ENCODE data around the gene TMEM121.
"Not testable (repeated sequence)": the region's sequence is repeated elsewhere in the genome, so short reads cannot be mapped to it uniquely, and the experiment has no call there.

The TMEM121 gene

DNA sequence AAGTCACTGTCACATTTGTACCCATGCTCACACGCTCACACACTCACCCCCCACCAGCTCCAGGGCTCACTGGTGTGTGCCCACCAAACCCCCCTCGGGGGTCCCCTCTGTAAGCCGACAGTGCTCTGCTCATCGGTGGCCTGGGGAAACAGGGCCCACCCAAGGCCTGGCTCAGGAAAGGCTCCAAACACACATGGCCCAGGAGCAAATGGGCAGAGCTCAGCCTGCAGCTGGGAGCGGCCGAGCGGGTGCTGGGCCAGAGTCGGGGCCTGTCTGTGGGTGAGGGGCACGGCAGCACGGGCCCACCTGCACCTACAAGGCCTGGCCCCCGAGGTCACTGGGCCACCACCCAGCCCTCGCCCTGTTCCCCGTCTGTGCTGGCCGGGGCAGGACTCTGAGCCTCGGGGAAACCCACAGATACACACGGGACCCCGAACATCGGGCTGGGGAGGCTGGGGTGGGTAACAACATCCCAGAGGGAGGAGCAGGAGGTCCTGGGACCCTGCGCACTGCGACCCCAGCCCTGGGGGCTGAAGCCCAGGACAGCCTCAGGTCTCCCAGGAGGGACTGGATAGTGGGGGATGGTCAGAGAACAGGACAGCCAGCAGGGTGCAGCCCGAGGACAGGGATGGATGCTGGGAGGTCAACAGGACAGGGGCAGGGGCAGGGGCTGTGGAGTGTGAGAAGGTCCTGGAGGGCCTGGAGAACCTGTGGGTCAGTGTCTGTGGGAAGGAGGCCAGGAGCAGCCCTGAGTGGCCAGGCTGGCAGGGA, 45.0 kb downstream of the TMEM121 start:
- DNase-seq: not testable (repeated sequence)

DNA sequence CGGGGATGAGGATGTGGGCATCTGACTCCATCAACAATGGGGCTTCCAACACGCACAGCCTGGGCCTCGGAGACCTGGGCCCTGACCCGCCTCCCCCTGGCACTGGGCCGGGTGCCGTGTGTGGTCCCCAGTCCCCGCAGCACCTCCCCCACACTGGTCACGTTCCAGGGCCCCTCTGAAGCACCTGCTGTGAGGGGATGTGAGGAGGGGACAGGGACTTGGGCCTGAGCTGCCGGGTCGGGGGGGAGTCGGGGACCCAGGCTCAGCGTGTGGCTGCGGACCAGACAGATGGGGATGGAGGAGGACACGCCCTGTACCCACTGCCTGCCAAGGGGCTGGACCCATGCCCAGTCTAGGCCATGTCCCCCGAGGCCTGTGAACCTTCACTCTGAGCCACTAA, 45.7 kb downstream of the TMEM121 start:
- DNase-seq: not testable (repeated sequence)

DNA sequence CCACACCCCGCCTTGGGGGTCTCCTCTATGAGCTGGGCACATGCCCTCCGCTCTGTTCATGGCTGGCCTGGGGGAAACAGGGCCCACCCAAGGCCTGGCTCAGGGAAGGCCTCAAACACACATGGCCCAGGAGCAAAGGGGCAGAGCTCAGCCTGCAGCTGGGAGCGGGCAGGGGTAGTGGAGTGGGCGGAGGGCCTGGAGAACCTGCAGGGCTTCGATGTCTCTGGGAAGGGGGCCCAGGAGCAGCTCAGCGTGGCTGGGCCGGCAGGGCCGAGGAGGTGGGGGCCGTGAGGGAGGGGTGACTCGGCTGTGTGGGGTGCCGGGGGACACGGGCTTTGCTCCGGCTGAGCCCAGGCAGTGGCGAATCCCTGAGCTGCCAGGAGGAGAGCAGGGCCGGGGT, 47.5 kb downstream of the TMEM121 start:
- not testable (repeated sequence) for DNase-seq

DNA sequence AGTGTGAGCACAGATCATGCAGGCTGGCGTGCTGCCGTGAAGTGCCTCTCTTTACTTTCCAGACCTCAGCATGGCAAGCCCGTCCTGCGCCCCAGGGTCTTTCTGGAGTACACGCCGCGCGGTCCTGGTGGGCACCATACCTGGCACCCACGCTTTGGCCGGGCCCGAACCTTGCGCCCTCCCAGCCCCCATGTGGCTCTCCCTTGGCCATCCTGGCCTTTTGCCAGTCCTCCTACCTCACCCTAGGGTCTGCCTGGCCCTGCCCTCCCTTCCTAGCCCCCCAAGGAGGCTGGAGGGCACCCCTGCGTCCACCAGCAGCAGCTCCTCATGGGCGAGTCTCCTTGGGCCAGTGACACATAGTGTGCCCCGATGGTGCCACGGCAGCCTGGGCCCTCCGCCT, 48.0 kb downstream of the TMEM121 start:
- not testable (repeated sequence) for DNase-seq

DNA sequence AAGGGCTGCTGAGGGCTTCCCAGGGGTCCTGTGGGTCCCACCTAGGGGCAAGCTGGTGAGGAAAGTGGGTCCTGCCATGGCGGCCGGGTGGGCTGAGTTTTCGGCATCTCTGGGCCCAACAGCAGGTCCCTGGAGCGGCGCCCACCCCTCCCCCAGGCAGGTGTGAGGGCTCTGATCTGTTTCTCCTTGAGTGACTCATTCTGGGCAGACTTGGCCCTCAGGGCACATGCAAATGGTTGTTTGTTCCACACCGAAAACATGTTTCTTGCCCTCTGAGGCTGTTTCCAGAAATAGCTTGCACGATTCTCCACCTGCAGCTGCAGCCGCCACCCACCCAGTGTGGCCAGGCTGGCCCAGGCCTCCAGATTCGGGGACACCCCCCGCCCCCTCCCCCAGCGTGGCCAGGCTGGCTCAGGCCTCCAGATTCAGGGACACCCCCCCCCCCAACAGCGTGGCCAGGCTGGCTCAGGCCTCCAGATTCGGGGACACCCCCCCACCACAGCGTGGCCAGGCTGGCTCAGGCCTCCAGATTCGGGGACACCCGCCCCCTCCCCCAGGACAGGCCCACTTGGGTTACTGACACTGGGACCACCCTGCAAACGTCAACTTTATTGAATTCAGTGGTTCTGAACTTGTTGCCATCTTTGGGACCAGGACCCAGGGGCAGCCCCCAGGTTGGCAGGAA, 48.8 kb downstream of the TMEM121 start:
- DNase-seq: not testable (repeated sequence)

DNA sequence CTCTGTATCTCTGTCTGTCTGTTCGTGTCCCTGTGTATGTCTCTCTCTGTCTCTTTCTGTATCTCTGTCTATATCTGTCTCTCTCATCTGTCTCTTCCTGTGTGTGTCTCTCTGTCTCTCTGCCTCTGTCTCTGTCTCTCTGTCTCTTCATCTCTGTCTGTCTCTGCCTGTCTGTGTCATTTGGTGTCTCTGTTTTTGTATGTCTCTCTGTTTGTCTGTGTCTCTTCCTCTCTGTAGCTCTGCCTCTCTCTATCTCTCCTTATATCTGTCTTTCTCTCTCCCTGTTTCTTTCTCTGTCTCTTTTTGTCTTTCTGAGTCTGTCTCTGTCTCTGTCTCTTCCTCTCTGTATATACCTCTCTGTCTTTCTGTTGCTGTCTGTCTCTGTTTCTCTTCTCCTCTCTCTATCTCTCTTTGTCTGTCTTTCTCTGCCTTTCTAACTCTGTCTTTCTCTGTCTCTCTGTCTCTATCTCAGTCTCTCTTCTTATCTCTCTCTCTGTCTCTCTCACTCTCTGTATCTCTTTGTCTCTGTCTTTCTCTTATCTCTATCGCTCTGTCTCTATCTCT, 50.2 kb downstream of the TMEM121 start:
- no peak for DNase-seq

DNA sequence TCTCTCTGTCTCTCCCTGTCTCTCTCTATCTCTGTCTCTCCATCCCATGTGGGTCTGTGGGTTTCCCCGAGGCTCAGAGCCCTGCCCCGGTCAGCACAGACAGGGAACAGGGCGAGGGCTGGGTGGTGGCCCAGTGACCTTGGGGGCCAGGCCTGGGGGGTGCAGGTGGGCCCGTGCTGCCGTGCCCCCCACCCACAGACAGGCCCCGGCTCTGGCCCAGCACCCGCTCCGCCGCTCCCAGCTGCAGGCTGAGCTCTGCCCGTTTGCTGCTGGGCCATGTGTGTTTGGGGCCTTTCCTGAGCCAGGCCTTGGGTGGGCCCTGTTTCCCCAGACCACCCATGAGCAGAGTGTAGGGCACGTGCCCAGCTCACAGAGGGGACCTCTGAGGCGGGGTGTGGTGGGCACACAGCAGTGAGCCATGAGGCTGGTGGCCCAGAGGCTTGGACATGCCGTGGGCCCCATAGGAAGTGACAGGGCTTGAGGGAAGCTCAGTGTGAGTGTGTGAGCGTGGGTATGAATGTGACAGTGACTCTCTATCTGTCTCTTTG, 51.0 kb downstream of the TMEM121 start:
- no peak for DNase-seq

DNA sequence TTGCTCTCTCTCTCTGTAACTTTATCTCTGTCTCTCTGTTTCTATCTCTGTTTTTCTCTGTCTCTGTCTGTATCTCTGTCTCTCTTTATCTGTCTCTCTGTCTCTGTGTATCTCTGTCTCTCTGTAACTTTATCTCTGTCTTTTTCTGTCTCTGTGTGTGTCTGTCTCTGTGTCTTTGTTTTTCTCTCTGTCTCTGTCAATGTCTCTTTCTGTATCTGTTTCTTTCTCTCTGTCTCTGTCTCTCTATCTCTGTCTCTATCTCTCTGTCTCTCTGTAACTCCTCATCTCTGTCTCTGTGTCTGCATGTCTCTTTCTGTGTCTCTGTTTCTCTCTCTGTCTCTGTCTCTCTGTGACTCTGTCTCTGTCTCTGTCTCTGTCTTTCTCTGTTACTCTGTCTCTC, 51.7 kb downstream of the TMEM121 start:
- no peak for DNase-seq

DNA sequence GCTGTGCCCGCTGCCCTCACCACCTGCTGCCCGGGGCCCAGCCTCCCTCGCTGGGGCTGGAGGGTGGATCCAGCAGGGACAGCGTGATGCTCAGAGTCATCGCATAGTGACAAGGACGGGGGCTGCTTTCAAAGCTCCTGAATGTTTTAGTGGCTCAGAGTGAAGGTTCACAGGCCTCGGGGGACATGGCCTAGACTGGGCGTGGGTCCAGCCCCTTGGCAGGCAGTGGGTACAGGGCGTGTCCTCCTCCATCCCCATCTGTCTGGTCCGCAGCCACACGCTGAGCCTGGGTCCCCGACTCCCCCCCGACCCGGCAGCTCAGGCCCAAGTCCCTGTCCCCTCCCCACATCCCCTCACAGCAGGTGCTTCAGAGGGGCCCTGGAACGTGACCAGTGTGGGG, 52.8 kb downstream of the TMEM121 start:
- not testable (repeated sequence) for DNase-seq
